IPS-NIHi7 (cell line): ENCODE results near the gene KSR2.
"Not testable (repeated sequence)": the region's sequence is repeated elsewhere in the genome, so short reads cannot be mapped to it uniquely, and the experiment has no call there.

ENCODE experiments used
- DNase-seq: peaks from one replicate; pipeline ENCODE4 v3.0.0; 2012; ENCODE audit warnings: mixed read lengths; ENCODE audit errors: extremely low spot score

Gene KSR2

DNA sequence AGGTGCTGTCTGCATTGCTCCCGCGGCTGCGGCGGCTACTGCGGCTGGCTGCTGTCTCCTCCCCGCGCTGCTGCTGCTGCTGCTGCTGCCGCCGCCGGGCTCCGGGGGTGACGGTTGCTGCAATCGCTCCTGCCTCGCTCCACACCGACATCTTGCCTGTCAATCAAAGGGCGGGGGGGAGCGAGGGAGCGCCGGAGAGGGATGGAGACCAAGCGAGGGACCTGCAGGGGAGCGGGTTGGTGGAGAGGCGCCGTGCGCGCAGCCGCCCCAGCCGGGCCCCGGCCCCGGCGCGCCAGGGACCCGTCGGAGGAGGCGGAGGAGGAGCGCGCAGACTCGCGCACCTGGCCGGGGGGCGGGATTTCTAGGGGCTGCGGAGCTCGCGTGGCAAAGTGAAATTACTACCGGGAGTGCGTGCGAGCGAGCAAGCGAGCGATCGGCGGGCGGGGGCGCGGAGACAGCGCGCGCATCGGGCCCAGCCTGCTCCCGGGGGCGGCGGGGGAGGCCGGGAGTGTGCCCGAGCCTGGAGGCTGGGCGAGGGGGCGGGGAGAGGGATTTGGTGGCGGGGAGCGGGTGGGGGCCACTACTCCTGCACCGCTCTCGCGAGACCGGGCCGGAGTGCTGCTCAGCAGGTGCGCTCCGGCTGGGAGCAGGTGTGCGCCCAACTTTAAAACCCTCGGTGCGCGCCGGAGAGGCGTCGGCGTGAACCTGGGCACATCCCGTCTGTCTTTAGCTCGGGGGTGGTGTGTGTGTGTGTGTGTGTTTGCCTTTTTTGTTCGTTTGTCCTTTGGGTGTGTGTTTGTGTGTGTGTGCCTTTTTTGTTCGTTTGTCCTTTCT, at the start of gene KSR2:
Gene KSR2, minus strand, starts transcription at position 165 of the 834 bp plus-strand sequence. CDS start 735 bp downstream, outside the sequence.
- peak; percentile 96 for DNase-seq

DNA sequence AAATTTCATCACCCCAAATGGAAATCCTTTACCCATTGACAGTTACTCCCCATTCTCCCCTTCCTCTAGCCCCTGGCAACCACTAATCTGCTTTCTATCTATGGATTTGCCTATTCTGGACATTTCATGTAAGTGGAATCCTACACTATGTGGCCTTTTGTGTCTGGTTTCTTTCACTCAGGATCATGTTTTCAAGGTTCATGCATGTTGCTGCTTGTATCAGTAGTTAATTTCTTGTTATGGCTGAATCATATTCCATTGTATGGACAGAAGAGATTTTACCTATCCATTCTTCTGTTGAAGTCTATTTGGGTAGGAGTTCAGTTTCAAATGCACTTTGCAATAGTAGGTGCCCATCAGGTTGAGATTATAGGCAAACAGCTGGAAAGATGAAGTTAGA, 49.1 kb upstream of the KSR2 start:
- no peak for DNase-seq

DNA sequence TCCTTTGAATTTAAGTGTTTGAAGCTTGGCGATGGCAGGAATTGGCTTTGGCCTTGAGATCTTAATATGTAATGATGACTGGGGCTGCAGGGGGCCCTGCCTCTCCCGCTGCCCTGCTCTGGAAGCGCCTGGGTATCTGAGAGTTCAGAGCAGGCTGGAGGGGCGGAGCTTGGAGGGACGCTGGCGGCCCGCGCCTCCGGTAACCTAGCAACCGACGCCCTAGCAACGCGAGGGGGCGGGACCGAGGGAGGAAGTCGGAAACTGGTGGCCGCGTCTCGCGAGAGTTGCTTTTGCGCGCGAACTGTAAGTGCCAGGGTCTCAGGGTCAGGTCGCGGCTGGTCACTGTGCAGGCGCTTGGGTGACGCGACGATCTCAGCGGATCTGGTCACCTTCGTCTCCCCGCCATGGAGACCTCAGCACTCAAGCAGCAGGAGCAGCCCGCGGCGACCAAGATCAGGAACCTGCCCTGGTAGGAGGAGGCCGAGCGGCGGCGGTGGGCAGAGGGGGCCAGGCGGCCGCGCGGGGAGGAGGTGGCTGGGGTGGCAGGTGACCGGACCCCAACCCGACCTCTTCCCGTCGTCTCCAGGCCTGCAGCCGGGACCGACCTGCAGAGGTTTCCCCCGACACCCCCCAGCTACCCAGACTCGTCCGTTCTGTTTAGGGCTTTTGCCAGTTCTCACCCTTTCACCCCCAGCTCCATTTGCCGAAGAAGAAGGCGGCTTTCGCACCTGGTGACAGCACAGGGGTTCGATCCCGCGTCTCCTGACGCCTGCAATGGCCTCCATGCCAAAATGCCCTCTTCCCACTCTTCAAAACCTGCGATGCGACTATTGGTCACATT, 47.9 kb upstream of the KSR2 start, which contains the start of gene RFC5:
Gene RFC5, plus strand, starts transcription at position 280 of the 841 bp plus-strand sequence. Its CDS starts 125 bp downstream, at position 405.
- DNase-seq, result peak; percentile 99

DNA sequence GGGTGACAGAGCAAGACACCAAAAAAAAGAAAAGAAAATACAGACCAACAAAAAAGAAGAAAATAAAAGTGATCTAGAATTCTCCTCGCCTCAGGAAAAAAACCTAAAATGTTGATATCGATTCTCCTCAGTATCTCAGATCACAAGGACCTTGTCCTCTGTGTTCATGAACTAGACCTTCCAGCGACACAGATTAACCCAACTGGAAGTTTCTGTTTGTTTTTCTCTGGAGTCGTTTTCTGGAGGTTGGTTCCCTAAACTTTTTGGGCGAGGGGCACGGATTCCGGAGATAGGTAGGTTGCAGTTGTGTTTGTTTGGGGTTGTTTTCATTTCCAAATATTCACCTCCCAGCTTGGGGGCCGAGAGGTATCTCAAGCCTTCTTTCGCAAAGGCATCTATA, 47.2 kb upstream of the KSR2 start:
- DNase-seq, result no peak

DNA sequence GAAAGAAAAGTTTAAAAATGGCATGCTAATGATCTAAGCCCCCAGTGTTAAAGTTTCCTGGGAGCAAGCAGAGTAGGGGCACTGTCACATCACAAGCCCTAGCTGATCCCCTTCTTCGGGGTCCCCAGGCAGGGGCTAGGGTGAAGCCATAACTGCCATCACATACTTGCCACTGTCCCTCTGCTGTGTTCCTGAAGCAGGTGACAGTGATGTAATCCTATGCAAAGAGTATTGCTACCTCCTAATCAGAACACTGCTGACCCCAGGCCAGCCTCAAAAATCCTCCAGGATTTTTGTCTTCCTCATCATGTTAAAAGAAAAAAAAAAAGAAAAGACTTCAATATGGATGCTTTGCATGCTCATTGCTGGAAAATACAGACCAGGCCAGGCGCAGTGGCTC, 46.5 kb upstream of the KSR2 start:
- no peak for DNase-seq

DNA sequence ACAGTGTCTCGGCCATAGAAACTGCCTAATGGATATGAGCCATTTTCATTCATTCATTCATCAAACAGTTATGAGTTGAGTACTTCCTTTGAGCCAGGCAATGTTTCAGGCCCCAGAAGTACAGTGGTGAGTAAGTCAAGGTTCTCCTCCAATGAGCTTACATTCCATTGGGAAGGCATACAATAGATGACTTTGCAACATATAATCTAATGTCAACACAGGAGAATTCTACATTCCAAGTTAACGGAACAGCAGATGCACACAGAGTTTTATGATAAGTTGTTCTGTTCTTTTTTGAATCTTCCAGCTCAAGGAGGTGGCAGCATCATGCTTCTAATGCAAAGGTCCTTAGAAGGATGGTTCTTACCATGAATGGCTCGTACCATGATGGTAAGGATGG, 44.5 kb upstream of the KSR2 start:
- DNase-seq, result no peak

DNA sequence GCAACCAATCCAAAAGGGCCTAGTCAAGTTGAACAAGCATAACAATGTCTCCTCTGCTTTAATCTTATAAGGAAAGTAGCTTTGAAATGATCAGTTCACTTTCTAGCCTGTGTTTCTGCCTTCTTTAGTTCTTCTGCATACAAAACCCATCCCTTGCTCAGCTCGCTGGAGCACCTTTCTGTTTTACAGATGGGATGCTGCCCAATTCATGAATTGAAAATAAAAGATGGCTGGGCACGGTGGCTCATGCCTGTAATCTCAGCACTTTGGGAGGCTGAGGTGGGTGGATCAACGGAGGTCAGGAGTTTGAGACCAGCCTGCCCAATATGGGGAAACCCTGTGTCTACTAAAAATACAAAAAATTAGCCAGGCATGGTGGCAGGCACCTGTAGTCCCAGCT, 43.2 kb upstream of the KSR2 start:
- no peak for DNase-seq

DNA sequence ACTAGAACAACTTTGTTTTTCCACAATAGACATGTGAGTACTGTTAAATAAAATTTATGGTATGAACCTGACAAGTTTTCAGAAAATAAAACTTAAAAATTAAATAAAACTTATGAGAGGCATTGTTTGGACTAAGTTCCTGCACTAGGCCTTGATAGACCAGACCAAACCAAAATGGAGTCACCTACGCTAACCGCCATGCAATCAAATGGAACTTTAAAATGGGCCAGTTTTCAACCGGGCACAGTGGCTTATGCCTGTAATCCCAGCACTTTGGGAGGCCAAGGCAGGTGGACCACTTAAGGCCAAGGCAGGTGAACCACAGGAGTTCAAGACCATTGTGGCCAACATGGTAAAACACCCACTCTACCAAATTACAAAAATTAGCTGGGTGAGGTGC, 42.6 kb upstream of the KSR2 start:
- no peak for DNase-seq

DNA sequence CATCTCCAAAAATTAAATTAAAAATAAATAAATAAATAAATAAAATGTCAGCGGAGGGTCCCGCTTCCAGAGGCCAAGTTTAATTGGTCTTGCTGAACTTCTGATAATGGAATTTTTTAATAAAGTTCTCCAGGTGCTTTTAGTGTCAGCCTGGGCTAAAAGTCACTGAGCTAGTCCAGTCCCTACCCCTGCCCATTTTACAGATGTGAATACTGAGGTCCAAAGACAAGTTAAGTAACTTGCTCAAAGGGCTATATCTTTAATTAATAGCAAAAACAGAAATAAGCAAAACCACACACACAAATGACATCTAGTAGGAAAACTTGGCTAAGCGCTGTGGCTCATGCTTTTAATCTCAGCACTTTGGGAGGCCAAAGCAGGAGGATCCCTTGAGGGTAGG, 42.1 kb upstream of the KSR2 start:
- no peak for DNase-seq

DNA sequence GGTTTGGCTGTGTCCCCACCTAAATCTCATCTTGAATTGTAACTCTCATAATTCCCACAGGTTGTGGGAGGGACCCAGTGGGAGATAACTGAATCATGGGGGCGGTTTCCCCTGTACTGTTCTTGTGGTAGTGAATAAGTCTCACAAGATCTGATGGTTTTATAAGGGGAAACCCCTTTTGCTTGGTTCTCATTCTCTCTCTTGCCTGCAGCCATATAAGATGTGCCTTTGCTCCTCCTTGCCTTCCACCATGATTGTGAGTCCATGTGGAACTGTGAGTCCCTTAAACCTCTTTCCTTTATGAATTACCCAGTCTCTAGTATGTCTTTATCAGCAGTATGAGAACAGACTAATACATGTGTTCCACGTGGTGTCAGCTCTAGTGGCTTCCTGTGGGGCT, 31.0 kb upstream of the KSR2 start:
- not testable (repeated sequence) for DNase-seq

DNA sequence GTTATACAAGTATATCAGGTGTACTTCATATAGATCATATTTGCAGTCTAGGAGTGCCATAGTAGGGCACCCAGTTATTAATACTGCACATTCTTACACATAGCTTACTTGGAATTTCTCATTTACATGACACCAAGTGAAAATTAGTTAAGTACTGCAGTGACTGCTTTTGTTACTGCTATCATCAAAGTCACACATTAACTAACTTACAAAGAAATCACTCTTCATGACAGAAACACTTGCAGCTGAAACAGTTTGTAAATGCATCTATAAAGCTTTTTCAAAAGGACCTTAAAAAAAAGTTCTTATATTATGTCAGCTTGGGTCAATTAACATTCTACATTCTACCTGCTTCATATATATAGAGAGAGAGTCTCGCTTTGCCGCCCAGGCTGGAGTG, 29.9 kb upstream of the KSR2 start:
- no peak for DNase-seq

DNA sequence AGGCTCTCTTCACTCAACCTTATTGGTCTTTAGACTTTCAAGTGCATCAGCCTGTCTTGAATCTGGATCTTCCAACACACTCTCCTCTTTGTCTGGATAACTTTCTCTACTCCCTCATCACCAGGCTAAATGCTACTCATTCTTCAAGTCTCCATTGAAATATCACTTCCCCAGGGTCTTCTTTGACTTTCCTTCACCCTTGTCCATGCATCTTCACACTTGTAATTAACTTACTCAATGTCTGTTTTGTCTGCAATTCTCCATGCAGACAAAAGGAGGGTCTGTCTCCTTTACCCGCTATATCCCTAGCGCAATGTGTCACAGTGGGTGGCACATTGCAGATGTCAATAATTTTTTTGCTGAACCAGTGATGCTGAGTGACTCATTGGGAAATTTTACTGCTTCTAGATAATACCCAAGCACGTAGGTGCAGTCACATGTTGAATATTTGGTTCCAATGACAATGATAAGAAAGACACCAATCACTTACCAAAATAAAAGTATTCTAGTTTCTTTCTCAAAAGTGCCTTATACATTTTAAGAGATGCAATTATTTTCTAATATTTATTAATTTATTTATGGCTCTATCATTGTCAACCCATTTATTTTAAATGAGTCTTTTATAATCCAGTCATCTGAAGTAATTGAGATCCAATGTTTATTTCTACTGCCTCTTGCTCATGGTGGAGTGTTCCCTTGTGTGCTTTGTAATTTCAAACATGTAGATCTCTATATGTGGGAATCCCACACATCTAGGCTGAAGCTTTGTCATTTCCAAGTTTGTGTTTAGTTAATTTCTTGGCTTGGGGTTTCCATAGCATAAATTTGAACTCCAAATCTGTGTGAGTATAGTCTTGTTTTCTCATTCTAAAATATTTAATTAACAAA, 26.0 kb upstream of the KSR2 start:
- DNase-seq, result no peak

DNA sequence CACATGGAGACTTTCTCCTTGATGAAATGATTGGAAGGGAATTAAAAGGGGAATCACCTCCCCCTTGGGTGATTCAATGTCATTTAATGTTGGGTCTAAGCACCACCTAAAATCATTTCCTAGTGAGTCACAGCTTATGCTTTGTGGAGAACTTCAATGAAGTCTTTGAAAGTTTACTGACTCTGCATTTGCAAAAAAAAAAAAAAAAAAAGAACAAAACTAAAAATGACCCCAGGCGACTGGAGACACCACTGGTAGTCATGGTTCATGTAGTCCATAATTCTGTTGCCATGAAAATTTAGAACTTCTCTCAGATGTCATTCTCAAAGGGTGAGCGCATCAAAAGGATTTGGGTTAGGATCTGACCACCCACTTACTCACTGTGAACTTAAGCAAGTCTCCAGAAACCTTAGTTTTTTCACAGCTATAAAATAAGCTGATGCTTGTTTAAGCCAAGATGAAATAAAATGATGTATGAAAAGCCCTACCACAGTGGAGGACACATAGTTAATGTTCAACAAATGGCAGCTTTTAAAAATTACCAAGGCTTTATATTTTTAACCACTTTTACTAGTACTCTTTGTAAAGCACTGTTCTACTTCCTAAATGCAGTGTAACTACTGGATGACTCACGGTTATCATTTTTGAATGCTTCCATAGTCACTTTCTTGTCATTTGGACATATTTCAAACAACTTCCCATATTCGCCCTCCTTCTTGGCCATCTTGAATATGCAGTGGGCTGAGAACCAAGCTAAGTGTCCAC, 18.1 kb upstream of the KSR2 start:
- DNase-seq, result no peak

DNA sequence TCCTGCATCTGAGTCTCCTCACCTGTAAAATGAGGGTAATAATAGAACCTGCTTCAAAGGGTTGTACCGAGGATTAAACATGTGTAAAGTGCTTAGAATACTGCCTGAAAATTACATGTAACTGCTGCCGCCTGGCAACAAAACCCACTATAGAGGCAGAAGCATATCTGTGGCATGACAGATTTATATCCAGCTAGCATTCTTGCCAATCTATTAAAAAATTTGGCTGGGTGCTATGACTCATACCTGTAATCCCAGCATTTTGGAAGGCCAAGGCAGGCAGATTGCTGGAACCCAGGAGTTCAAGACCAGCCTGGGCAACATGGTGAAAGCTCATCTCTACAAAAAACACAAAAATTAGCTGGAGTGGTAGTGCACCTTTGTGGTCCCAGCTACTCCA, 16.4 kb upstream of the KSR2 start:
- DNase-seq, result no peak

DNA sequence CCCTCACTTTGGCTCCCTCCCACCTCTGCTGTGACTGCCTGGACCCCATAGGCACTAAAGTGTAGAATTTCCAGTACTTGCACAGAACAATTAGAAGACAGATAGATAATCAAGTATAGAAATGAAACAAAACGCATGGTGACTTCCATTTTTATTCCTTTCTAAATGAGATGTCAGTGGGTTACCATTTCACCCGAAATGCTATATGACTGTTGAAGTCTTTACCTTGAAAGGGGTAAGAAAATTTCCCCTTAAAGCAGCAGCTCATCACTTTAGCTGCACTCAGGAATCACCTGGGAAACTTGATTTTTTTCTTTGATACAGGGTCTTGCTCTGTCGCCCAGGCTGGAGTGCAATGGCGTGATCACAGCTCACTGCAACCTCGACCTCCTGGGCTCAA, 12.5 kb upstream of the KSR2 start:
- no peak for DNase-seq

DNA sequence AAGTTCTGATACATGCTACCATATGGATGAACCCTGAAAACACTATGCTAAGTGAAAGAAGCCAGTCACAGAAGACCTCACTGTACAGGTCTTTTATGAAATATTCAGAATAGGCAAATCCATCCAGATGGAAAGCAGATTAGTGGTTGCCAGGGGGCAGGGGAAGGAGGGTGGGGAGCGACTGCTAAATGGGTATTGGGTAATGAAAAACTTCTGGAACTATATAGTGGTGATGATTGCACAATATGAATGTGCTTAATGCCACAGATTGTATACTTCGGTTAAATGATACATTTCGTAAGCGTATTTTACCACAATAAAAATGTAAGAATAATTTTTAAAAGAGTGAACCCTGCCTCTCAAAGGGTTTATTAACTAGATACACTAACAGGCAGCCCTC, 11.8 kb upstream of the KSR2 start:
- DNase-seq, result no peak

DNA sequence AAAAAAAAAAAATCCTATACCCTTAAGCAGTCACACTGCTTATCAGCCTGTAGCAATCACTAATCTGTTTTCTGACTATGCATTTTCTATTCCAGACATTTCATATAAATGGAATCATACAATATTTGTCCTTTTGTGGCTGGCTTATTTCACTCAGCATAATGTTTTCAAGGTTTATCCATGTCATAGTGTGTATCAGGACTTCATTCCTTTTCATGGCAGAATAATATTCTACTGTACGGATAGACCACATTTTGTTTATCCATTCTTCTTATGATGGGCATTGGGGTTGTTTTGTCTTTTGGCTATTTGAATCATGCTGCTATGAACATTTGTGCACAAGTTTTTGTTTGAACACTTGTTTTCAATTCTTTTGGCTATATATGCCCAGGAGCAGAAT, 8.6 kb upstream of the KSR2 start:
- no peak for DNase-seq

DNA sequence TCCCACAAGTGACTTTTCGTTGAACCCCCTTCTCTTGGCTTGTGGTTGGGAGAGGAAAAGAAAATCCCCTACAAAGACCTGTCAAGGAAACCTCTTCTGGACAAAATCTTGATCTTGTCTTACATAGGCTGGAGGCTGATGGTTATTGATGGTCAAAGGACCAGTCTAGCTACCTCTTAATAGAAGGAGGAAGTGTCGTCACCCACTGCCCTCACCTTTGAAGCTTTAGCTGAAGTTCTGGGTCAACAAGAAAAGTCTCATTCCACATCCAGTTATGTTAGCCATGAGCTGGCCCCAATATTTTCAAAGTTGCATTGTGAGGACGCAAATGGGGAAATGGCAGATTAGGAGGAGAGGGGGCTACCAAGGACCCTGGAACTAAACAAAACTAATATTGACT, 6.2 kb upstream of the KSR2 start:
- no peak for DNase-seq

DNA sequence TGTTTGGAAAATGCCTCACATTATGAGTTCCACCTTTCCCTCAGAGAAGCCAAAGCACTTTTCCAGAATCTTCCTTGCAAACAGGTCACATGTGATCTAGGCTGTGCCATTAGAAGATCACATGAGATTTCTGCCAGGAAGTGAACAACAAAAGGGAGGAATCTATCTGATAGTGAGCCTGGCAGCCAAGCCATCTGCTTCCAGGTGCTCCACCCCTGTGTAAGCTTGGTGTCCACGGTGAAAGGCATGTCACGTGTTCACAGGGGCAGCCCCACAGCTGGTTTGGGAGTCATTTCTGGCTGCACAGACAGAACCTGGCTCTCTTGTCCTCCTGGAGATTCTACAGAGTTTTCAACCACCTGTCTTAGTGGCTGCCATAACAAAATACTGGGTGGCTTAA, 3.5 kb upstream of the KSR2 start:
- DNase-seq, result no peak

DNA sequence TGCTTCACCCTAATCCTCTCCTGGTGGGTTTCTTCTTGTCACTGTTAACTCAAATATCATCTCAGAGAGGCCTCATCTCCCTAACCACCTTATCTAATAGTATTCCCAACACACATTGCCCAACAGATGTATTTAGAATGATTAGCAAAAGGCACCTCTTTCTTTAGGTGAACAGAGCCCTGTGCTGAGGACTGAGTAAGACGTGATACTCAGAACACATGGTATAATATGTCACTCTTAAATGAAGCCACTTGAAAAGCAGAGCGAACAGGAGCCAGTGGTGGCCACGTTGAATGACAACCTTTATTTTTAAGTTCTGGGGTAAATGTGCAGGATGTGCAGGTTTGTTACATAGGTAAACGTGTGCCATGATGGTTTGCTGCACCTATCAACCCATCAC, 1.5 kb upstream of the KSR2 start:
- DNase-seq, result no peak

DNA sequence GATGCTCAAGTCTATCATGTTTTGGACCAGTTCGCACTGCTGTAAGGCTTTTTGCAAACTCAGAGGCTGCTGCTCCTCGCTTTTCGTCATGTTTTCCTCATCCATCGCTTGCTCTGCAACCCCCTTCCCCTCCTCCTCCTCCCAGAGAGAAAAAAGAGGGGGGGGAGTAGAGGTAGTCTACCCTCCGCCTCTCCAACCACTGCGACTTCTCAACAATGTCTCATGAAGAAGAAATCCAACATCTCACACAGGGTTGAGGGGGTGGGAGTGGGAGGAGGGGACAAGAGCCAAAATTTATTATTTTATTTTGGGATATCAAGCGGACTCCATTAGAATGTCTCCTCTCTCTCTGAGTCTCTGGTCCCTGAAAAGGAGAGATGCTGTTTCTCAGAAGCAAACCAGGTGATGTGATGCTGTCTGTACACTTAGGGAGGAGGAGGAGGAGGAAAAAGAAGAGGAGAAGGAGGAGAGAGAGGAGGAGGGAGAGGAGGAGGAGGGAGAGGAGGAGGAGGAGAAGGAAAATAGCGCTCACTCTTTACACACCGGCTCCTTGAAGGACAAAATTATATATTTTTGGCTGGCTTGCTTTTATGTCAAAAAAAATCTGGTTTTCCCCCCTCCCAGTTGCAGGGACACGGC, 520 bp downstream of the KSR2 start:
- DNase-seq, result no peak
